Gastrocnemius medialis (tissue), 4 donors: ENCODE data around the gene FICD.

Experiments used
- POLR2A ChIP-seq, 2 donors: fragments of 450-650 bp; IDR thresholded peaks; one replicate each; pipeline ENCODE4 v1.6.1; 2017; ENCODE audit warnings: antibody characterized with exemption in 2 of 2, mild to moderate bottlenecking in 2 of 2, moderate library complexity in 2 of 2
- TF ChIP-seq, protein P1 (sequence below), 5 experiments: fragments of 450-650 bp in 3 of 5; fragments of 200-600 bp in 2 of 5; sonication (generic) in 2 of 5; IDR thresholded peaks in 4 of 5; conservative IDR thresholded peaks in 1 of 5; 1 replicate in 4 of 5; 2 replicates in 1 of 5; pipeline ENCODE4 v1.5.1; 2016 to 2019; ENCODE audit warnings: antibody characterized with exemption in 5 of 5, mild to moderate bottlenecking in 3 of 5, moderate library complexity in 3 of 5

DNA sequence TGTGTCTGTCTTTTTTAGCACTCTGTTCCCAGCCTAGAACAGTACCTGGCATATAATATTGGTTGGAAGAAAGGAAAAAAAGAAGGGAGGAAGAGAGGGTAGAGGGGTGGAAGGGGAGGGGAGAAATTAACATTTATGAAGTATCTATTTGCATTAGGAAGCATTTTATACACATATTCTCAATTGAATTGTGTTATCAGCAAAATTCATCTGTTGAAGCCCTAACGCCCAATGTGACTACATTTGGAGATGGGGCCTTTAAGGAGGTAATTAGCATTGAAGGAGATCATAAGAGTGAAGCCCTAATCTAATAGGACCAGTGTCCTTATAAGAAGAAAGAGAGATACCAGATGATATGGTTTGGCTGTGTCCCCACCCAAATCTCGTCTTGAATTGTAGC, 30.2 kb upstream of the FICD start:
- TF ChIP-seq, protein P1, sequence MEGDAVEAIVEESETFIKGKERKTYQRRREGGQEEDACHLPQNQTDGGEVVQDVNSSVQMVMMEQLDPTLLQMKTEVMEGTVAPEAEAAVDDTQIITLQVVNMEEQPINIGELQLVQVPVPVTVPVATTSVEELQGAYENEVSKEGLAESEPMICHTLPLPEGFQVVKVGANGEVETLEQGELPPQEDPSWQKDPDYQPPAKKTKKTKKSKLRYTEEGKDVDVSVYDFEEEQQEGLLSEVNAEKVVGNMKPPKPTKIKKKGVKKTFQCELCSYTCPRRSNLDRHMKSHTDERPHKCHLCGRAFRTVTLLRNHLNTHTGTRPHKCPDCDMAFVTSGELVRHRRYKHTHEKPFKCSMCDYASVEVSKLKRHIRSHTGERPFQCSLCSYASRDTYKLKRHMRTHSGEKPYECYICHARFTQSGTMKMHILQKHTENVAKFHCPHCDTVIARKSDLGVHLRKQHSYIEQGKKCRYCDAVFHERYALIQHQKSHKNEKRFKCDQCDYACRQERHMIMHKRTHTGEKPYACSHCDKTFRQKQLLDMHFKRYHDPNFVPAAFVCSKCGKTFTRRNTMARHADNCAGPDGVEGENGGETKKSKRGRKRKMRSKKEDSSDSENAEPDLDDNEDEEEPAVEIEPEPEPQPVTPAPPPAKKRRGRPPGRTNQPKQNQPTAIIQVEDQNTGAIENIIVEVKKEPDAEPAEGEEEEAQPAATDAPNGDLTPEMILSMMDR (IDR thresholded peaks at IDR 0.05 in 4 of 5, conservative IDR thresholded peaks at IDR 0.05 in 1 of 5), result no peak
- TF ChIP-seq POLR2A (IDR thresholded peaks at IDR 0.05), result no peak
